Endometrium (tissue), 2 donors: Measurements from ENCODE around the gene CYREN.
"Not testable (repeated sequence)": the region's sequence is repeated elsewhere in the genome, so short reads cannot be mapped to it uniquely, and the experiment has no call there.

Source experiments
- FAIRE-seq: peaks from 2 replicates; lab custom pipeline; 2012; peaks lifted over from hg19 to GRCh38; lab: Jason Lieb, UNC
- donor health status: control.
- donor health status: control.

Gene CYREN

DNA sequence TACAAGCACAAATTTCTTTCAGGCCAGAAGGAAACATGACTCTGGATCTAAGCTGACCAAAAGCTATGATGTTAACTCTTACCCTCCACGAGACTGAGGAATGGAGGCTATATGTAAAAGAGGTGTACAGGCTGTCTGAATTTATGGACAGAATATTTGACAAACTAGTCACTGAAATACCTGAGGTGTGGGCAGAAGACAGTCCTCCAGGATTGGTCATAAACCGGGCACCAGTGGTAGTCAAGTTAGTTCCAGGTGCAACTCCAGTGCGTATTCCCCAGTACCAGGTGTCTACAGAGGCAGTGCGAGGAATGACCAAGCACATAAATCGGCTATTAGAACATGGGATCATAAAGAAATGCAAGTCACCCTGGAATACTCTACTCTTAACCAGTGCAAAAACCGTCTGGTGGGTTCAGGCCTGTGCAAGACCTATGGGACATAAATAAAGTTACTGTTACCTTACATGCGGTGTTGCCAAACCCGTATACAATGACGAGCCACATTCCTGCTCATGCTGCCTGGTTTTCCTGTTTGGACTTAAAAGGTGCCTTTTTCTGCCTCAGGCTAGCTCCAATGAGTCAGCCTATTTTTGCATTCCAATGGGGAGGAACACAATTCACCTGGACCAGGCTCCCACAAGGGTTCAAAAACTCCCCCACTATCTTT is 6.7 kb upstream of the CYREN start:
- FAIRE-seq, result no peak

GRCh38 chr7:135175931-135176330 is 5.4 kb upstream of the CYREN start:
- no peak for FAIRE-seq

GRCh38 chr7:135174941-135175340 is 4.4 kb upstream of the CYREN start:
- FAIRE-seq, result no peak

DNA sequence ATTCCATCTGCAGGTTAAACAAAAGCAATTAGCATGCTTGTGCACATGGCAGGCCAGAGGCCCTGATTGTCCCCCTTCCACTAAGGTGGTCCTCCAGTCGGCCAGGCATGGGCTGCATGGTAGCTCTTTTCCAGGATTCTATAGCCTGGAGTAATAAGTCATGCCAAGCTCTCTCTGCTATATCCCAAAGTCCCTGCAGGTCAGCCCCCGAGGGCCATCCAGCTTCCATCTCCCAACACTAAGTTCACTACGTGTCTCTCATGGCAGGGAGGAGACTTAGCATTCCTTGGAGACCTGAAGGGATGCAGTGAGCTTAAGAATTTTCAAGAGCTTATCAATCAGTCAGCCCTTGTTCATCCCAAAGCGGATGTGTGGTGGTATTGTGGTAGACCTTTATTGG is 3.4 kb upstream of the CYREN start:
- not testable (repeated sequence) for FAIRE-seq

DNA sequence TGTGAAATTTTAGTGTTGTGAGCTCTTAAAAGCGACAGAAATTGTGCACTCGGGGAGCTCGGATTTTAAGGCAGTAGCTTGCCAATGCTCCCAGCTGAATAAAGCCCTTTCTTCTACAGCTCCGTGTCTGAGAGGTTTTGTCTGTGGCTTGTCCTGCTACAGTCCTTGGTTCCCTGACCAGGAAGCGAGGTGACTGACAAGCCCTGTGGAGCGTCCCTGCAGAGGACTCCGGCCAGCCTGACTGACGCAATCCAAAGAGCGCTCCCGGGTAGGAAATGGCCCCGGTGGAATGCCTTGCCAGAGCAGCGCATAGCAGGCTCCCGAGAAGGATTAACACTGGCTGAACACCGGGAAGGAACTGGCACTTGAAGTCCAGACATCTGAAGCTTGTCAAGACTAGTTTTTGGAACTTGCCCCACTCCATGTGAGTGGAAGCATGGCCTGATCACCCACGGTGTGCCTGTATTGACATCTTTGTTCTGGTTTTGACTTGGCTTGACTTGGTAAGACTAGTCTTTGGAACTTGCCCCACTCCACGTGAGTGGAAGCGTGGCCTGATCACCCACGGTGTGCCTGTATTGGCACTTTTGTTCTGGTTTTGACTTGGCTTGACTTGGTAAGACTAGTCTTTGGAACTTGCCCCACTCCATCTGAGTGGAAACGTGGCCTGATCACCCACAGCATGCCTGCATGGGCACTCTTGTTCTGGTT is 1.2 kb upstream of the CYREN start:
- not testable (repeated sequence) for FAIRE-seq

DNA sequence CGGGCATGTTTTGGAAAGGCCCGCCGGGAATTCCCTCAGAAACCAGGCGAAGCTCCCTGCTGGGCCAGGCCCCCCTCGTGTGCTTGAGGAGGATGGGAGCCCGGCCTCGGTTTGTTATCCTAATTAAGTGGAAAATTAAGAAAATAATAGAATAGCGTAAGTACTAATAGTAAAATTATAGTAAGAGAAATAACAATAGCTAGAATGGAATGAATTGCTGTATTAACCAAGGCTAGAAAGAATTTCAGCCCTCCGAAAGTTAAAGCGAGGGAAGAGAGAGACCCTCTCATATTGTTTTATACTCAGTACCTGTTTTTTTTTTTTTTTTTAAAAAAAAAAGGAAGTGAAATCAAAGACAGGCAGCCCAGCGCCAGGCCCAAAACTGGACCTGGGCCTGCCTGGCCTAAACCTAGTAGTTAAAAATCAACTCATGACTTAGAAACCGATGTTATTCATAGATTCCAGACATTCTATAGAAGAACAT is 533 bp upstream of the CYREN start:
- FAIRE-seq, result not testable (repeated sequence)

- no peak for FAIRE-seq
Observed at GRCh38 chr7:135169964-135170273, 588 bp downstream of the CYREN start.

DNA sequence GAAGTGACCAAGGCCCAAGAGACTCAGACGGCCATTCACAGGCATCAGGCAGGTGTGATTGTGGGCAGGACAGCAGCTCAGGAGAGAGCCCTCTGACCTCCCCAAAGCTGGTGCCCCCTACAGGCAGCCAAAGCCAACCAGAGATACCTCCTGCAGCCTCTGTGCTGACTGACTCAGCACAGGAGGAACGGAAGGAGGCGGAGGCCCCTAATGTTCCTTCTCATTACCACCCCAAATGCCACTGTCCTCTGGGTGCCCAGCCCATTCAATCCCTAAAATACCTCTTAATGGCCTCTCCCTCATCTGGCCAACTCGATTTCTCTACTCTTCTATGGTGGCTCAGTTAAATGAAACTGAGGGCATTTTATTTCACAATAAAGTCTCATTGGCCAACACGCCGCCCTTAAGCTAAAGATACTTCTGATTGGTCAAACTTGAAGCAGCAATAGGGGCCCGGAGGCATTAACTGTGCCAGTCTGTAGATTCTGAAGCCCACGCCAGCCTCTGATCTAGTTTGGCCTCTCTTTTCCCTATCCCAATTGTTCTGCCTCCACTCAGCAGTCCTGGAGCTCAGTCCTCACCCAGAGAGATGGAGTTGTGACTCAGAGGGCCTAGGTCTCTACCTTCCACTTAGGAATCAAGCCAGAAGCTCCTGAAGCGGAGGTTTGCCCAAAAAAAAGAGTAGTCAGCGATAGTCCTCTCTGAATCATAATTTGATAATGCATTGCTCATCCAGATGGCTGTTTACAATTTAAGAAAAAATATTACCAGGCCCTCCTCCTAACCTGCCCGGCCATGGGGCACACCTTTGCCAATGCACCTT is 1.2 kb downstream of the CYREN start:
- FAIRE-seq, result no peak

GRCh38 chr7:135168489-135169140 is 1.9 kb downstream of the CYREN start:
- FAIRE-seq, result no peak

DNA sequence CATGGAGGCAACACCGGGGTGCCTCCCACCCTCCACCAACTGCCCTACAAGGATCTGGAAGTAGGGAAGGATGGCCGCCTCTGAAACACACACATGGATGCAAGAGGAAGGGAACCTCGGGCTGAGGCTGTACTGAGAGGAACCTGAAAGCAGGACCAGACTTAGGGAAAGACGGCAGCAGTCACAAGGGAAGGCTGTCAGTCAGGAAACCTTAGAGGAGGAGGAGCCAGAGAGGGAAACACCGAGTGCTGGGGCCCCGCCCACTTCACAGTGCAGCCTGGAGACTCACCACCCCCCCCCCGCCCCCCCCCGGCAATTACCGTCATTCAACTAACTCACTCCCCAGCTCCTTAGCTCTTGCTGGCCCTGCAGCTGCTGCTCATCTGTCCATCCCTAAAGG is 2.5 kb downstream of the CYREN start:
- no peak for FAIRE-seq

- FAIRE-seq, result no peak
Observed at GRCh38 chr7:135167365-135167917, 3.1 kb downstream of the CYREN start.

DNA sequence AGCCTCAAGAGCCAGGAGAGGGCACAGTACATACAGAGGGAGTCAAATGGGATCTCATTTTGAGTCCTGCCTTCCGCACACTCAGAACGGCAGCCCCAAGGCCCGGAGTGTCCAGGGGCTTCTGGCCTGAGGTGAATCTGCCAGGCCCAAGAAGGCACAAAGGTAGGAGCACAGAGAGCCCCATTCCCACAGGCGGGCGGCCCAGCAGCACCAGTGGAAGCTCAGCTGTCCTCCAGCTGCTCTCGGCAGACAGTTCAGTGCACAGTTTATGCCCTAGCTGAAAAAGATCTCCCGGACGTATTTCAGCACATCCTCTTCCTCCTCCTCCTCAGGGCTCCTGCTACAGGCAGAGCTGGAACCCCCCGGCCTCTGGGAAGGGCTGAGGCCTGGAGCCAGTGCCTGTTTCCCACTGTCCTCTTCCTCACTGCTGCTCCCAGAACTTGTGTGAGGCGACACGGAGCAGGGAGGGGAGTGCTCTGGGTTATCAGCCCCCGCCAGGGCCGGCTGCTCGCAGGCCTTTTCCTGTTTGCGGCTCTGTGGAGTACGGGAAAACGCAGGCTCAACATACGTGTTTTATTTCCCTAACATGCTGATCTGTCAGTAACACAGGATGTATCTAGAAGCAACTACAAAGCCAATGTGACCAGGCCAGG is 4.0 kb downstream of the CYREN start:
- no peak for FAIRE-seq

- no peak for FAIRE-seq
Observed at GRCh38 chr7:135165862-135166261, 4.6 kb downstream of the CYREN start.

- FAIRE-seq, result no peak
Observed at GRCh38 chr7:135164357-135165061, 6.0 kb downstream of the CYREN start.

- FAIRE-seq, result no peak
Observed at GRCh38 chr7:135162382-135163001, 8.0 kb downstream of the CYREN start.

DNA sequence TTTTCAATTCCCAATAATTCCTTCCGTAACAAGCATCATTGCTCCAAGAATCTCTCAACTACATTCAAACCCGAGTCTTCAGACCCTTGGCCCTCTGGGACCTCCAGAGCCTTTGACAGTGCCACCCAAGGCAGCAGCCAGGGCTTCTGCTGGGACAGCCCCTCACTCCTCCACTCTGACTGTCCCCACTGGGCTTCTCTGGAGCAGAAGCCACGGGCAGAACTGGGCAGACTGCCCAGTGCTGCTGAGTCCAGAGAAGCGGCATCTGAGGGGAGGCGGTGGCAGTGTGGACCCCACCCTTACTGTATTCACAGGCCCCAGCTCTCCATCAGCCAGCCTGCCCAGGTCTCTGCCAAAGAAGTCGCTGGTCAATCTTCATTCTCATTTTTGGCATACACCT is 8.8 kb downstream of the CYREN start:
- no peak for FAIRE-seq

- FAIRE-seq, result no peak
Observed at GRCh38 chr7:135160858-135161653, 9.5 kb downstream of the CYREN start.

GRCh38 chr7:135160098-135160857 is 10.2 kb downstream of the CYREN start:
- no peak for FAIRE-seq
